CD4-positive, alpha-beta T cell treated with Interleukin-1 beta for 1 hour (primary cell): ENCODE data around the gene POU6F2.

Source experiments
- DNase-seq, 2 donors: peaks; one replicate each; pipeline ENCODE4 v3.0.0-alpha.2; 2020 to 2022

The POU6F2 gene

GRCh38 chr7:39461263-39461820 is 483.6 kb downstream of the POU6F2 start:
- DNase-seq: no peak

- no peak for DNase-seq
These were observed 485.5 kb downstream of the POU6F2 start for GRCh38 chr7:39463252-39463651.

GRCh38 chr7:39464350-39465054 is 486.8 kb downstream of the POU6F2 start:
- no peak for DNase-seq

- peak; percentile 27 to 28 for DNase-seq
These were observed 487.6 kb downstream of the POU6F2 start for GRCh38 chr7:39465055-39465929.

- DNase-seq: no peak
These were observed 490.6 kb downstream of the POU6F2 start for GRCh38 chr7:39468261-39468660.

GRCh38 chr7:39468808-39469374 is 491.2 kb downstream of the POU6F2 start:
- no peak for DNase-seq

GRCh38 chr7:39480901-39481300 is 503.2 kb downstream of the POU6F2 start:
- DNase-seq: no peak

- DNase-seq: no peak
These were observed 511.0 kb downstream of the POU6F2 start for GRCh38 chr7:39488467-39489393.

GRCh38 chr7:39490296-39490695 is 512.6 kb downstream of the POU6F2 start:
- DNase-seq: no peak

GRCh38 chr7:39493934-39494333 is 516.2 kb downstream of the POU6F2 start:
- DNase-seq: no peak

GRCh38 chr7:39501358-39501757 is 523.6 kb downstream of the POU6F2 start:
- no peak for DNase-seq

GRCh38 chr7:39504963-39505362 is 527.3 kb downstream of the POU6F2 start:
- no peak for DNase-seq

GRCh38 chr7:39507866-39508551 is 530.3 kb downstream of the POU6F2 start:
- DNase-seq: peak in 1 of 2 donors; percentile 5

GRCh38 chr7:39509436-39509835 is 531.7 kb downstream of the POU6F2 start:
- no peak for DNase-seq

GRCh38 chr7:39509912-39510311 is 532.2 kb downstream of the POU6F2 start:
- DNase-seq: no peak

- DNase-seq: no peak
These were observed 533.2 kb downstream of the POU6F2 start for GRCh38 chr7:39510864-39511354.

- no peak for DNase-seq
These were observed 538.0 kb downstream of the POU6F2 start for GRCh38 chr7:39515534-39516228.

- no peak for DNase-seq
These were observed 538.8 kb downstream of the POU6F2 start for GRCh38 chr7:39516498-39516897.

- no peak for DNase-seq
These were observed 539.5 kb downstream of the POU6F2 start for GRCh38 chr7:39517240-39517639.
